Liver (tissue), 9 donors: ENCODE data around the gene SMIM13. TPM values are rescaled to one million over a fixed set of nuclear protein-coding genes. Genes with fewer than 3 reads are reported as not detected.

Experiments
- DNase-seq: peaks from one replicate; pipeline ENCODE4 v3.0.0-alpha.2; 2017; ENCODE audit warnings: low spot score
- H3K27ac ChIP-seq, 2 donors: one replicate each; pipeline ENCODE4 v1.7.0; 2013; ENCODE audit warnings: inconsistent platforms in 2 of 2, low read length in 2 of 2, control low read depth in 1 of 2, low read depth in 1 of 2, mild to moderate bottlenecking in 1 of 2
- H3K27me3 ChIP-seq, 4 donors: one replicate each; pipeline versions ENCODE4 v1.6.1 to v1.7.0; 2013; ENCODE audit warnings: low read length in 3 of 4, inconsistent platforms in 1 of 4, mild to moderate bottlenecking in 1 of 4, moderate library complexity in 1 of 4; ENCODE audit not compliant: control insufficient read depth in 4 of 4, insufficient read depth in 4 of 4
- H3K36me3 ChIP-seq, 4 donors: one replicate each; pipeline versions ENCODE4 v1.6.1 to v1.7.0; 2013; ENCODE audit warnings: low read length in 3 of 4, mild to moderate bottlenecking in 3 of 4, low read depth in 1 of 4, moderate library complexity in 1 of 4; ENCODE audit not compliant: control insufficient read depth in 4 of 4, insufficient read depth in 3 of 4
- H3K4me1 ChIP-seq, 4 donors: one replicate each; pipeline versions ENCODE4 v1.6.1 to v1.7.0; 2013; ENCODE audit warnings: low read length in 3 of 4, mild to moderate bottlenecking in 3 of 4, moderate library complexity in 1 of 4; ENCODE audit not compliant: control insufficient read depth in 4 of 4, insufficient read depth in 4 of 4
- H3K4me3 ChIP-seq, 3 donors: one replicate each; pipeline versions ENCODE4 v1.6.1 to v1.7.0; 2013; ENCODE audit warnings: low read length in 3 of 3, control low read depth in 1 of 3, low read depth in 1 of 3, mild to moderate bottlenecking in 1 of 3
- H3K9ac ChIP-seq, 2 donors: one replicate each; pipeline ENCODE4 v1.7.0; 2013; ENCODE audit warnings: low read length in 2 of 2, mild to moderate bottlenecking in 2 of 2, moderate library complexity in 2 of 2, control low read depth in 1 of 2, low read depth in 1 of 2
- H3K9me3 ChIP-seq, 4 donors: one replicate each; pipeline versions ENCODE4 v1.6.1 to v1.7.0; 2013; ENCODE audit warnings: low read length in 3 of 4; ENCODE audit not compliant: control insufficient read depth in 4 of 4
- ATF3 ChIP-seq: IDR thresholded peaks from 2 replicates; pipeline ENCODE4 v1.6.1; 2016; ENCODE audit warnings: antibody characterized with exemption
- CTCF ChIP-seq: fragments of 150-350 bp; IDR thresholded peaks from 2 replicates; pipeline ENCODE4 v1.5.1; 2017; ENCODE audit warnings: improper control_type of control experiment, low read depth, low read length; ENCODE audit not compliant: missing input control
- EGR1 ChIP-seq, 2 donors: IDR thresholded peaks; 2 replicates each; pipeline ENCODE4 v1.6.1; 2016 to 2018; ENCODE audit warnings: antibody characterized with exemption in 2 of 2, low read depth in 2 of 2
- FOXA1 ChIP-seq: IDR thresholded peaks from 2 replicates; pipeline ENCODE4 v1.6.1; 2016; ENCODE audit warnings: antibody characterized with exemption
- FOXA2 ChIP-seq: IDR thresholded peaks from 2 replicates; pipeline ENCODE4 v1.6.1; 2016; ENCODE audit warnings: antibody characterized with exemption
- GABPA ChIP-seq, 2 donors: IDR thresholded peaks in 1 of 2; conservative IDR thresholded peaks in 1 of 2; 2 replicates each; pipeline ENCODE4 v1.6.1; 2016; ENCODE audit warnings: antibody characterized with exemption in 2 of 2, mild to moderate bottlenecking in 1 of 2, moderate library complexity in 1 of 2
- HNF4A ChIP-seq, 2 donors: conservative IDR thresholded peaks; 2 replicates each; pipeline ENCODE4 v1.6.1; 2016; ENCODE audit warnings: antibody characterized with exemption in 2 of 2, mild to moderate bottlenecking in 2 of 2
- HNF4G ChIP-seq: IDR thresholded peaks from 2 replicates; pipeline ENCODE4 v1.6.1; 2016; ENCODE audit warnings: antibody characterized with exemption
- JUND ChIP-seq, 2 donors: IDR thresholded peaks; 2 replicates each; pipeline ENCODE4 v1.6.1; 2016; ENCODE audit warnings: antibody characterized with exemption in 2 of 2
- MAX ChIP-seq: IDR thresholded peaks from 2 replicates; pipeline ENCODE4 v1.6.1; 2016; ENCODE audit warnings: antibody characterized with exemption
- NR2F2 ChIP-seq: IDR thresholded peaks from 2 replicates; pipeline ENCODE4 v1.6.1; 2016; ENCODE audit warnings: antibody characterized with exemption
- RAD21 ChIP-seq, 2 donors: IDR thresholded peaks; 2 replicates each; pipeline ENCODE4 v1.6.1; 2016; ENCODE audit warnings: antibody characterized with exemption in 2 of 2, mild to moderate bottlenecking in 2 of 2
- REST ChIP-seq: IDR thresholded peaks from 2 replicates; pipeline ENCODE4 v1.6.1; 2016; ENCODE audit warnings: antibody characterized with exemption, mild to moderate bottlenecking
- RXRA ChIP-seq, 2 donors: IDR thresholded peaks; 2 replicates each; pipeline ENCODE4 v1.6.1; 2017 to 2018; ENCODE audit warnings: antibody characterized with exemption in 2 of 2, mild to moderate bottlenecking in 1 of 2
- SP1 ChIP-seq: IDR thresholded peaks from 2 replicates; pipeline ENCODE4 v1.6.1; 2018; ENCODE audit warnings: antibody characterized with exemption, mild to moderate bottlenecking
- TAF1 ChIP-seq: conservative IDR thresholded peaks from 2 replicates; pipeline ENCODE4 v1.6.1; 2016; ENCODE audit warnings: antibody characterized with exemption, mild to moderate bottlenecking
- YY1 ChIP-seq: IDR thresholded peaks from 2 replicates; pipeline ENCODE4 v1.6.1; 2016; ENCODE audit warnings: antibody characterized with exemption, mild to moderate bottlenecking
- ZBTB33 ChIP-seq: IDR thresholded peaks from 2 replicates; pipeline ENCODE4 v1.6.1; 2016; ENCODE audit warnings: antibody characterized with exemption
- WGBS: extraction: QIAGEN DNeasy Blood & Tissue Kit; methylation state at CpG from one replicate; pipeline ENCODE4 v1.1.7; 2013; 5-methylcytosine and 5-hydroxymethylcytosine counted together
- polyA plus RNA-seq, 2 donors: library from polyadenylated mRNA; stranded (reverse) in 1 of 2; unstranded in 1 of 2; fragments of 200-250 nt in 1 of 2; fragments of >200 nt in 1 of 2; fragmentation: Nextera tagmentation in 1 of 2; extraction: Ambion mirVana in 1 of 2; gene quantifications; one replicate each; pipeline versions ENCODE4 v1.2.1 to v1.2.3, GENCODE V29; 2013 to 2015
- total RNA-seq, 2 donors: library from RNA; depleted of rRNA; stranded (reverse); fragments of >200 nt; gene quantifications; one replicate each; pipeline ENCODE4 v1.2.3, GENCODE V29; 2014
- donor health status: healthy.
- donor health status: healthy.
- donor health status: healthy.
- donor health status: healthy.
- donor health status: healthy.

Gene SMIM13
- total and polyA plus RNA-seq, 4 donors = 2.8 to 9.0 (median 5.8) TPM

GRCh38 chr6:11054722-11055121 lies 38.9 kb upstream of the SMIM13 start:
- Histone ChIP-seq H3K27me3 (no peaks in the 10 kb centered on the region), H3K9me3 (no peaks in the 10 kb centered on the region), H3K9ac (peak overlapping the region in 1 of 2 donors; percentile 53), H3K4me1 (peaks cover 9 to 44% (median 37%) of the 10 kb centered on the region in 4 donors), H3K4me3 (no peak overlapping the region), H3K27ac (peak overlapping the region; percentile 57 to 71), H3K36me3 (no peaks in the 10 kb centered on the region)
- WGBS = 67% methylated on average over 1 of the region's 1 CpG
- no peak for DNase-seq
- TF ChIP-seq CTCF (no peak), ZBTB33 (no peak), GABPA (IDR thresholded peaks at IDR 0.05 in 1 of 2, conservative IDR thresholded peaks at IDR 0.05 in 1 of 2) (no peak), SP1 (no peak)

- DNase-seq = no peak
- Histone ChIP-seq H3K4me3 (no peak overlapping the region), H3K27me3 (no peaks in the 10 kb centered on the region), H3K4me1 (peaks cover 9 to 44% (median 37%) of the 10 kb centered on the region in 4 donors), H3K9me3 (no peaks in the 10 kb centered on the region), H3K27ac (peak overlapping the region; percentile 71 to 81), H3K36me3 (no peaks in the 10 kb centered on the region), H3K9ac (no peak overlapping the region)
- WGBS = 21% methylated on average over 4 of the region's 4 CpGs
- TF ChIP-seq FOXA1 (peak; percentile 70), NR2F2 (peak; percentile 89), ATF3 (peak; percentile 72), JUND (IDR thresholded peaks at IDR 0.05) (peak; percentile 97), TAF1 (peak; percentile 27), HNF4G (no peak), FOXA2 (peak; percentile 87), RXRA (IDR thresholded peaks at IDR 0.05) (peak; percentile 86 to 90), GABPA (IDR thresholded peaks at IDR 0.05 in 1 of 2, conservative IDR thresholded peaks at IDR 0.05 in 1 of 2) (no peak), HNF4A (conservative IDR thresholded peaks at IDR 0.05) (peak; percentile 66 to 79), SP1 (peak; percentile 71), REST (peak; percentile 75), EGR1 (IDR thresholded peaks at IDR 0.05; ENCODE audit: low read depth in 2 of 2) (peak in 1 of 2 donors; percentile 19), RAD21 (IDR thresholded peaks at IDR 0.05) (peak in 1 of 2 donors; percentile 11), YY1 (peak; percentile 59), ZBTB33 (peak; percentile 67), MAX (peak; percentile 43), CTCF (no peak)
Measured at GRCh38 chr6:11055127-11055627, 38.5 kb upstream of the SMIM13 start.
